HG03442 (cell line): Measurements from ENCODE around the gene CCDC8.

Source experiments
- ATAC-seq: cut with Tn5 transposase; IDR thresholded peaks from one replicate; pipeline ENCODE4 v1.9.1; 2021; ENCODE audit warnings: mild to moderate bottlenecking, moderate library complexity; ENCODE audit not compliant: unreplicated experiment

CCDC8 gene

GRCh38 chr19:46361915-46362314, 51.4 kb downstream of the CCDC8 start:
- ATAC-seq, result no peak
